ELF-1 (cell line): ENCODE results near the gene TTC6.

Experiments
- DNase-seq: peaks from one replicate; pipeline ENCODE4 v3.0.0-alpha.2; 2016; ENCODE audit warnings: low read depth, low spot score

TTC6 gene

GRCh38 chr14:37625597-37626595 lies 30.5 kb downstream of the TTC6 start:
- DNase-seq = no peak

GRCh38 chr14:37637341-37637740 lies 41.9 kb downstream of the TTC6 start:
- no peak for DNase-seq

GRCh38 chr14:37638599-37638998 lies 43.2 kb downstream of the TTC6 start:
- no peak for DNase-seq

GRCh38 chr14:37641117-37641516 lies 45.7 kb downstream of the TTC6 start:
- no peak for DNase-seq

- DNase-seq = no peak
These were observed 46.7 kb downstream of the TTC6 start for GRCh38 chr14:37642125-37642524.

GRCh38 chr14:37643701-37644100 lies 48.3 kb downstream of the TTC6 start:
- DNase-seq = no peak
